Adrenal gland (tissue), 5 donors: Measurements from ENCODE around the gene CCNQ.

Experiments used
- CTCF ChIP-seq, 6 experiments: fragments of 450-650 bp in 4 of 6; fragments of 200-600 bp in 2 of 6; sonication (generic) in 1 of 6; IDR thresholded peaks; 1 replicate in 5 of 6; 2 replicates in 1 of 6; pipeline versions ENCODE4 v1.5.1 to v1.8.0; 2016 to 2021; ENCODE audit warnings: antibody characterized with exemption in 6 of 6, mild to moderate bottlenecking in 2 of 6, moderate library complexity in 1 of 6
- POLR2A ChIP-seq, 2 donors: fragments of 450-650 bp; IDR thresholded peaks; one replicate each; pipeline ENCODE4 v1.6.1; 2017; ENCODE audit warnings: antibody characterized with exemption in 2 of 2, mild to moderate bottlenecking in 2 of 2, moderate library complexity in 1 of 2
- donor health status: DM: no; HTN: no; CAD: no.

- TF ChIP-seq CTCF (IDR thresholded peaks at IDR 0.05) (no peak), POLR2A (IDR thresholded peaks at IDR 0.05) (no peak)
Measured at GRCh38 chrX:153576239-153576870, 22.6 kb downstream of the CCNQ start.
